Neural progenitor cell (in vitro differentiated cells): Measurements from ENCODE around the gene CSRNP3. TPM values are rescaled to one million over a fixed set of nuclear protein-coding genes. Genes with fewer than 3 reads are reported as not detected.
A peak's percentile ranks its signal among the peaks of the same experiment; 100 is the strongest.

Experiments
- DNase-seq: peaks from one replicate; pipeline ENCODE4 v3.0.0-alpha.2; 2016; ENCODE audit warnings: low spot score
- H2AFZ ChIP-seq: fragments of 200-600 bp; sonication (generic); replicated peaks from 2 replicates; pipeline ENCODE4 v1.6.1; 2016; ENCODE audit warnings: antibody characterized with exemption
- H3F3A ChIP-seq: fragments of 200-600 bp; sonication (generic); 2 replicates; pipeline ENCODE4 v1.6.1; 2016; ENCODE audit warnings: antibody characterized with exemption, low read depth
- H3K27ac ChIP-seq: fragments of 200-600 bp; sonication (generic); 2 replicates; pipeline ENCODE4 v1.5.1; 2016; ENCODE audit warnings: mild to moderate bottlenecking
- H3K27me3 ChIP-seq: fragments of 200-600 bp; sonication (generic); 2 replicates; pipeline ENCODE4 v1.6.1; 2016; ENCODE audit warnings: mild to moderate bottlenecking, moderate library complexity
- H3K36me3 ChIP-seq: fragments of 200-600 bp; sonication (generic); 2 replicates; pipeline ENCODE4 v1.5.1; 2016
- H3K4me1 ChIP-seq: fragments of 200-600 bp; sonication (generic); 2 replicates; pipeline ENCODE4 v1.6.1; 2016; ENCODE audit warnings: mixed run types
- H3K4me2 ChIP-seq: fragments of 200-600 bp; sonication (generic); 2 replicates; pipeline ENCODE4 v1.6.1; 2016
- H3K4me3 ChIP-seq: fragments of 200-600 bp; sonication (generic); 2 replicates; pipeline ENCODE4 v1.5.1; 2016
- H3K79me2 ChIP-seq: fragments of 200-600 bp; sonication (generic); 2 replicates; pipeline ENCODE4 v1.6.1; 2016; ENCODE audit warnings: low read depth
- H3K9ac ChIP-seq: fragments of 200-600 bp; sonication (generic); 2 replicates; pipeline ENCODE4 v1.6.1; 2016
- H3K9me3 ChIP-seq: fragments of 200-600 bp; sonication (generic); 2 replicates; pipeline ENCODE4 v1.5.1; 2016; ENCODE audit warnings: low read depth
- H4K20me1 ChIP-seq: fragments of 200-600 bp; sonication (generic); 2 replicates; pipeline ENCODE4 v1.6.1; 2016; ENCODE audit warnings: low read depth
- H3K27ac Mint-ChIP-seq: 3 replicates; pipeline ENCODE4 v1.8.0; 2021; ENCODE audit warnings: mixed read lengths
- H3K27me3 Mint-ChIP-seq: 2 replicates; pipeline ENCODE4 v1.8.0; 2022; ENCODE audit warnings: low read depth, mild to moderate bottlenecking, inconsistent platforms, moderate library complexity, mixed read lengths; ENCODE audit not compliant: insufficient read depth
- H3K36me3 Mint-ChIP-seq: 3 replicates; pipeline ENCODE4 v1.8.0; 2021; ENCODE audit warnings: mixed read lengths
- H3K4me1 Mint-ChIP-seq: 3 replicates; pipeline ENCODE4 v1.8.0; 2021; ENCODE audit warnings: mixed read lengths
- H3K4me3 Mint-ChIP-seq: 3 replicates; pipeline ENCODE4 v1.8.0; 2021; ENCODE audit warnings: mild to moderate bottlenecking, moderate library complexity, mixed read lengths
- H3K9me3 Mint-ChIP-seq: 3 replicates; pipeline ENCODE4 v1.8.0; 2020; ENCODE audit warnings: mixed read lengths
- EZH2 ChIP-seq: fragments of 200-600 bp; sonication (generic); IDR thresholded peaks from 2 replicates; pipeline ENCODE4 v1.6.1; 2017; ENCODE audit warnings: antibody characterized with exemption, mild to moderate bottlenecking, moderate library complexity
- EZH2phosphoT487 ChIP-seq: fragments of 200-600 bp; sonication (generic); IDR thresholded peaks from 2 replicates; pipeline ENCODE4 v1.6.1; 2017; ENCODE audit warnings: antibody characterized with exemption
- total RNA-seq: library from RNA; depleted of rRNA; stranded (reverse); fragments of >200 nt; gene quantifications from 2 replicates; pipeline ENCODE4 v1.2.3, GENCODE V29; 2015; ENCODE audit warnings: low replicate concordance
- TF ChIP-seq, protein P1 (sequence below): fragments of 200-600 bp; sonication (generic); IDR thresholded peaks from 2 replicates; pipeline ENCODE4 v1.5.1; 2017; ENCODE audit warnings: antibody characterized with exemption, mild to moderate bottlenecking

Gene CSRNP3
- total RNA-seq, 1 donor from 2014 or later, result 16.9 TPM

DNA sequence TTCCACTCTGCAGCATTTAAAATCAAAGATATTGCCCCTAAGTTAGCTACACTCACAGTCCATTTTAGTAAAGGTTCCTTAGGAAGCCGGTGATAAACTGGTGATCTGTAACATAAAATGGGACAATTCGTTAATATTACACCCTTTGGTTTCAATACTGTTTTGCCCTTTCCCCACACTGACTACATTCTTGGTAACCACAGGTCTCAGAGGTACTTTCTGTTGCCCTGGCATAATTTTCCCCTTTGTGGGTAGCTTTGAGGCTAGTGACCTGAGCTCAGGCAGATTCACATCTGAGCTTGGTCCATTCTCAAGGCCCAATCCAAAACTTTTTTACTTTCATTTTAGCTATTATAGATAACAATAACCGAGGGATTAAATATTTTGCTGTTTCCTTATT is 32.9 kb upstream of the CSRNP3 start:
- TF ChIP-seq, protein P1, sequence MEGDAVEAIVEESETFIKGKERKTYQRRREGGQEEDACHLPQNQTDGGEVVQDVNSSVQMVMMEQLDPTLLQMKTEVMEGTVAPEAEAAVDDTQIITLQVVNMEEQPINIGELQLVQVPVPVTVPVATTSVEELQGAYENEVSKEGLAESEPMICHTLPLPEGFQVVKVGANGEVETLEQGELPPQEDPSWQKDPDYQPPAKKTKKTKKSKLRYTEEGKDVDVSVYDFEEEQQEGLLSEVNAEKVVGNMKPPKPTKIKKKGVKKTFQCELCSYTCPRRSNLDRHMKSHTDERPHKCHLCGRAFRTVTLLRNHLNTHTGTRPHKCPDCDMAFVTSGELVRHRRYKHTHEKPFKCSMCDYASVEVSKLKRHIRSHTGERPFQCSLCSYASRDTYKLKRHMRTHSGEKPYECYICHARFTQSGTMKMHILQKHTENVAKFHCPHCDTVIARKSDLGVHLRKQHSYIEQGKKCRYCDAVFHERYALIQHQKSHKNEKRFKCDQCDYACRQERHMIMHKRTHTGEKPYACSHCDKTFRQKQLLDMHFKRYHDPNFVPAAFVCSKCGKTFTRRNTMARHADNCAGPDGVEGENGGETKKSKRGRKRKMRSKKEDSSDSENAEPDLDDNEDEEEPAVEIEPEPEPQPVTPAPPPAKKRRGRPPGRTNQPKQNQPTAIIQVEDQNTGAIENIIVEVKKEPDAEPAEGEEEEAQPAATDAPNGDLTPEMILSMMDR, result no peak
- TF ChIP-seq EZH2 (no peak), EZH2phosphoT487 (no peak)
- H3F3A ChIP-seq, result peaks cover 36% of the 10 kb centered on the region
- no peak for DNase-seq
- no peaks in the 10 kb centered on the region for H3K79me2 ChIP-seq
- H2AFZ ChIP-seq, result no peak overlapping the region
- no peak overlapping the region for H3K9ac ChIP-seq
- Mint-ChIP-seq H3K4me3 (no peak overlapping the region), H3K36me3 (peaks cover 1% of the 10 kb centered on the region), H3K27ac (peak overlapping the region; percentile 93), H3K9me3 (no peaks in the 10 kb centered on the region), H3K4me1 (peaks cover 47% of the 10 kb centered on the region), H3K27me3 (no peaks in the 10 kb centered on the region)
- H3K4me3 ChIP-seq, result no peak overlapping the region
- H3K27me3 ChIP-seq, result no peaks in the 10 kb centered on the region
- no peaks in the 10 kb centered on the region for H3K36me3 ChIP-seq
- H3K27ac ChIP-seq, result no peak overlapping the region
- H3K4me2 ChIP-seq, result peak overlapping the region; percentile 52
- no peaks in the 10 kb centered on the region for H4K20me1 ChIP-seq
- H3K4me1 ChIP-seq, result peaks cover 41% of the 10 kb centered on the region
- H3K9me3 ChIP-seq, result no peaks in the 10 kb centered on the region

GRCh38 chr2:165440367-165440766 is 29.1 kb upstream of the CSRNP3 start:
- DNase-seq, result no peak
- H3K4me1 ChIP-seq, result peaks cover 20% of the 10 kb centered on the region
- H3K27me3 Mint-ChIP-seq, result no peaks in the 10 kb centered on the region
- H3K27ac Mint-ChIP-seq, result peak overlapping the region; percentile 92
- no peak overlapping the region for H3K4me3 Mint-ChIP-seq
- peaks cover 1% of the 10 kb centered on the region for H3K36me3 Mint-ChIP-seq
- no peak overlapping the region for H3K4me2 ChIP-seq
- H3K27me3 ChIP-seq, result no peaks in the 10 kb centered on the region
- TF ChIP-seq EZH2phosphoT487, result no peak
- TF ChIP-seq, protein P1, result no peak
- TF ChIP-seq EZH2, result no peak
- H3K9me3 Mint-ChIP-seq, result no peaks in the 10 kb centered on the region
- peaks cover 15% of the 10 kb centered on the region for H3F3A ChIP-seq
- H3K36me3 ChIP-seq, result no peaks in the 10 kb centered on the region
- no peaks in the 10 kb centered on the region for H4K20me1 ChIP-seq
- peaks cover 37% of the 10 kb centered on the region for H3K4me1 Mint-ChIP-seq
- H3K9ac ChIP-seq, result no peak overlapping the region
- no peak overlapping the region for H3K4me3 ChIP-seq
- no peaks in the 10 kb centered on the region for H3K9me3 ChIP-seq
- H2AFZ ChIP-seq, result no peak overlapping the region
- H3K27ac ChIP-seq, result no peak overlapping the region
- no peaks in the 10 kb centered on the region for H3K79me2 ChIP-seq

DNA sequence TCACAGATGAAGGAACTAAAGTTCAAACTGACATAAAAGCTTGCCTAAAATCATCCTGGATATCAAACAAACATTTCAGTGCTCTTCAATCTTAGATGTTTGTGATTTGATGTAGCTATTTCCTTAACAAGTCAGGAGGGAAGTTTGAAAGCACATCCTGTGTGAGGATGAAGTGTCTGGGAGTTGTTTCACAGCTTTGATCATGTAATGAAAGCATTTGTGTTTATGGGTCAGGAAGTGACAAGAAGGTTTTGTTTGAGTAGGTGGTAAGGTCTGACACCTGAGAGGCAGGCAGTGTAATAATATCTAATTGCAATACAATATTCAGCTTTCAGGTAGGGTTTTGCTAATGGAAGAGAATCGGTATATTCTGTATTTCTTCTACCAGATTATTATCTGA is 26.0 kb upstream of the CSRNP3 start:
- Histone ChIP-seq H3K4me3 (no peak overlapping the region), H3K27me3 (no peaks in the 10 kb centered on the region), H3K27ac (no peak overlapping the region), H4K20me1 (no peaks in the 10 kb centered on the region), H3F3A (no peaks in the 10 kb centered on the region), H3K9me3 (no peaks in the 10 kb centered on the region), H3K36me3 (no peaks in the 10 kb centered on the region), H3K79me2 (no peaks in the 10 kb centered on the region), H2AFZ (peak overlapping the region; percentile 65), H3K4me1 (peaks cover 4% of the 10 kb centered on the region), H3K4me2 (no peak overlapping the region), H3K9ac (no peak overlapping the region)
- H3K4me3 Mint-ChIP-seq, result no peak overlapping the region
- no peaks in the 10 kb centered on the region for H3K36me3 Mint-ChIP-seq
- H3K4me1 Mint-ChIP-seq, result peaks cover 20% of the 10 kb centered on the region
- no peak for TF ChIP-seq EZH2
- TF ChIP-seq, protein P1, result no peak
- TF ChIP-seq EZH2phosphoT487, result no peak
- peaks cover 3% of the 10 kb centered on the region for H3K27me3 Mint-ChIP-seq
- H3K27ac Mint-ChIP-seq, result peak overlapping the region; percentile 75
- H3K9me3 Mint-ChIP-seq, result no peaks in the 10 kb centered on the region
- no peak for DNase-seq
